ENCODE measurements around the gene NINJ2. TPM values are rescaled to one million over a fixed set of nuclear protein-coding genes. Genes with fewer than 3 reads are reported as not detected.

NINJ2 gene
- total and polyA plus RNA-seq, 10 donors = 6.6 to 18.8 (median 10.2) TPM

DNA sequence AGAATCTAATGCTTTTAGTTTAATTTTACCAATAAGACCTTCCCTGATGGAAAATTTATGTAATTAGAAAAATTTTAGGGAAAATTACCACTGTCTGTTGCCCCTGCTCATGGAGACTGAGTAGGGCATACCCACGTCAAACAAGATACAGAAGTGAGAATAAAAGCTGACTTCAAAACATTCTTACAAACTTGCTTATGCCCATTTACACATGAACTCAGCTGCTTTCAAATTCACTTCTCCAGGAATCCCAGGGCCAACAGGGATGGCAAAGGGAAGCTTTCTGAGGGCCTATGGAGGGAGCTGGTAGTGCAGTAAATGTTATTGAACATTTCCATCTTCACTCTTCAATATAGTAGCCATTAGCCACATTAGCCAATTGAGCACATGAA lies 4.8 kb upstream of the NINJ2 start:
- WGBS, 5 donors = 45 to 74% (median 54%) methylated on average over 1 of the region's 1 CpG
- Histone ChIP-seq H3K9me3 (no peaks in the 10 kb centered on the region), H3K4me3 (no peak overlapping the region), H3K27me3 (replicated peaks in 1 of 7) (no peaks in the 10 kb centered on the region), H3K36me3 (no peaks in the 10 kb centered on the region), H3K27ac (peak overlapping the region in 5 of 8 donors; percentile 6 to 64 (median 31)), H3K4me1 (peaks cover 4 to 88% (median 34%) of the 10 kb centered on the region in 6 donors)
- intact Hi-C loops (cut with DNase I; ENCODE audit: low total_unique reads) = no loop called here
- TF ChIP-seq, protein P1, sequence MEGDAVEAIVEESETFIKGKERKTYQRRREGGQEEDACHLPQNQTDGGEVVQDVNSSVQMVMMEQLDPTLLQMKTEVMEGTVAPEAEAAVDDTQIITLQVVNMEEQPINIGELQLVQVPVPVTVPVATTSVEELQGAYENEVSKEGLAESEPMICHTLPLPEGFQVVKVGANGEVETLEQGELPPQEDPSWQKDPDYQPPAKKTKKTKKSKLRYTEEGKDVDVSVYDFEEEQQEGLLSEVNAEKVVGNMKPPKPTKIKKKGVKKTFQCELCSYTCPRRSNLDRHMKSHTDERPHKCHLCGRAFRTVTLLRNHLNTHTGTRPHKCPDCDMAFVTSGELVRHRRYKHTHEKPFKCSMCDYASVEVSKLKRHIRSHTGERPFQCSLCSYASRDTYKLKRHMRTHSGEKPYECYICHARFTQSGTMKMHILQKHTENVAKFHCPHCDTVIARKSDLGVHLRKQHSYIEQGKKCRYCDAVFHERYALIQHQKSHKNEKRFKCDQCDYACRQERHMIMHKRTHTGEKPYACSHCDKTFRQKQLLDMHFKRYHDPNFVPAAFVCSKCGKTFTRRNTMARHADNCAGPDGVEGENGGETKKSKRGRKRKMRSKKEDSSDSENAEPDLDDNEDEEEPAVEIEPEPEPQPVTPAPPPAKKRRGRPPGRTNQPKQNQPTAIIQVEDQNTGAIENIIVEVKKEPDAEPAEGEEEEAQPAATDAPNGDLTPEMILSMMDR (IDR thresholded peaks at IDR 0.05 in 8 of 11, conservative IDR thresholded peaks at IDR 0.05 in 3 of 11) = no peak
- TF ChIP-seq POLR2A (IDR thresholded peaks at IDR 0.05) (no peak), POLR2AphosphoS5 (IDR thresholded peaks at IDR 0.05) (no peak)
- no peak for DNase-seq

DNA sequence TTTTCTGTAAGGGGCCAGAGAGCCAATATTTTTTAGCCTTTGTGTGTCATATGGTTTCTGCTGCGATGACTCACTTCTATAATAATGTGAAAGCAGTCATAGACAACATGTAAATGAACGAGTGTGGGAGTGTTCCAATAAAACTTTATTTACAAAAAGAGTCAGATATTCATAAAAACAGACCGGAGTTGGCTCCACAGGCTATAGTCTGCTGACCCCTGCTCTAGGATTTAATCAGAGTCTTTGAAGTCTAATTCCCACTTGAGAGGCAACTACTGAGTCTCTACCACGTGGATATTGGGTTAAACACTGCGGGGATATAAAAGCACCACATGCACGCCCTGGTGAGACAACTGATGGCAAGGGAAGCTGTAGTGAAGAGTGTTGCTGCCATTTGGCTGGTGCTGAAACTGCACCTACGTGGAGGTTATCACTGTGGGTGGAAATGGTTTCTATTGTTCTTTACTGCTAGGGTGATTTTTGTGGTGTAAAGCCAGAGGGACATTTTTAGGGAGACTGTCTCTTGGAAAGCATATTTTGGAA lies 3.6 kb upstream of the NINJ2 start:
- DNase-seq = no peak
- H3K9me3 ChIP-seq = no peaks in the 10 kb centered on the region
- WGBS, 5 donors = 66 to 81% (median 69%) methylated on average over 7 of the region's 7 CpGs
- peaks cover 4 to 88% (median 39%) of the 10 kb centered on the region in 6 donors for H3K4me1 ChIP-seq
- H3K4me3 ChIP-seq = peak overlapping the region in 1 of 8 donors; percentile 7
- no peaks in the 10 kb centered on the region for H3K36me3 ChIP-seq
- peak overlapping the region in 5 of 8 donors; percentile 30 to 64 (median 44) for H3K27ac ChIP-seq
- no peaks in the 10 kb centered on the region for H3K27me3 ChIP-seq (replicated peaks in 1 of 7)
- intact Hi-C loops (cut with DNase I; ENCODE audit: low total_unique reads) = no loop called here
- TF ChIP-seq, protein P1 (IDR thresholded peaks at IDR 0.05 in 8 of 11, conservative IDR thresholded peaks at IDR 0.05 in 3 of 11) = no peak
- no peak for TF ChIP-seq POLR2AphosphoS5 (IDR thresholded peaks at IDR 0.05)
- no peak for TF ChIP-seq POLR2A (IDR thresholded peaks at IDR 0.05)

DNA sequence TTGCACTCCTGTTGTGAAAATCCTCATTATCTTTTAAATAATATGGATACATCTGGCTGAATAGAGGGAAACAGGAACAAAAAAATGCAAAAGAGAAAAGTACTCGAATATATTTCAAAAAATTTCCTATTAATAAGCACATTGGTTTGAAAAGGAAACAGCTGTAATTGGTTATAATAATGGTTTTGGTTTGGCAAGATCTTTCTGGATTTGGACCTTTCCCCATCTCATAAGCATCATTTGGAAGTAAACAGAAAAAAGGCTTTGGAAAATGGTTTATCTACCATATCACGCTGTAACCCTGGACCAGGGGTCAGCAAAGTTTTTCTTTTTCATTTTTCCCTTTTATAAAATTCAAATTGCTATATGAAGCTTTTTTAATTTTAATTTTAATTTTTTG lies 2.8 kb upstream of the NINJ2 start:
- Histone ChIP-seq H3K4me1 (peaks cover 4 to 88% (median 39%) of the 10 kb centered on the region in 6 donors), H3K9me3 (no peaks in the 10 kb centered on the region), H3K27me3 (replicated peaks in 1 of 7) (no peaks in the 10 kb centered on the region), H3K36me3 (no peaks in the 10 kb centered on the region), H3K4me3 (no peak overlapping the region), H3K27ac (peak overlapping the region in 5 of 8 donors; percentile 30 to 64 (median 44))
- 34 to 62% (median 55%) methylated on average over 2 of the region's 2 CpGs for WGBS, 5 donors
- TF ChIP-seq, protein P1 (IDR thresholded peaks at IDR 0.05 in 8 of 11, conservative IDR thresholded peaks at IDR 0.05 in 3 of 11) = no peak
- no peak for TF ChIP-seq POLR2A (IDR thresholded peaks at IDR 0.05)
- no peak for TF ChIP-seq POLR2AphosphoS5 (IDR thresholded peaks at IDR 0.05)
- DNase-seq = no peak
- intact Hi-C loops (cut with DNase I; ENCODE audit: low total_unique reads) = no loop called here

DNA sequence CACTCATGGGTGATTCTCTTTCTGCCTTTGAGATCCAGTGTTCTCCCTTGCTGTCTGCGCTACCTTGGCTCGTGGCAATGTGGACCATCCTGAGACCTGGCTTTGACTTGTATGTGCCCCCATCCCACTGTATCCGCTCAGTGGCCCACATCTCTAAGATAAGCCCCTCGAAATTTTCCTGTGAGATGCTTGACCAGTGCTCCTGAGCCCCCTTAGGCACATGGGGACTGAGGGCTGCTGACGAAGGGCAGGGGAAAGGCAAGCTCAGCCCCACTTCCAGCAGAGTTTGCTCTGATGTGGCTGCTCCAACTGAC lies 1.5 kb upstream of the NINJ2 start:
- Histone ChIP-seq H3K4me1 (peaks cover 4 to 89% (median 40%) of the 10 kb centered on the region in 6 donors), H3K9me3 (no peaks in the 10 kb centered on the region), H3K36me3 (no peaks in the 10 kb centered on the region), H3K27me3 (replicated peaks in 1 of 7) (no peaks in the 10 kb centered on the region), H3K4me3 (no peak overlapping the region), H3K27ac (peak overlapping the region in 2 of 8 donors; percentile 80 to 85)
- intact Hi-C loops (cut with DNase I; ENCODE audit: low total_unique reads) = no loop called here
- no peak for TF ChIP-seq POLR2AphosphoS5 (IDR thresholded peaks at IDR 0.05)
- no peak for TF ChIP-seq POLR2A (IDR thresholded peaks at IDR 0.05)
- TF ChIP-seq, protein P1 (IDR thresholded peaks at IDR 0.05 in 8 of 11, conservative IDR thresholded peaks at IDR 0.05 in 3 of 11) = no peak
- no peak for DNase-seq
- 92 to 97% (median 94%) methylated on average over 5 of the region's 5 CpGs for WGBS, 5 donors
